GM04503 (cell line): ENCODE results near the gene ECI1.
A peak's percentile ranks its signal among the peaks of the same experiment; 100 is the strongest.
"Not testable (repeated sequence)": the region's sequence is repeated elsewhere in the genome, so short reads cannot be mapped to it uniquely, and the experiment has no call there.

ENCODE experiments used
- DNase-seq: peaks from one replicate; pipeline ENCODE4 v3.0.0-alpha.2; 2012; ENCODE audit warnings: low read depth

Gene ECI1

GRCh38 chr16:2210386-2211365, 40.7 kb downstream of the ECI1 start, which contains the start of gene BRICD5:
Gene BRICD5, minus strand, starts transcription at chr16:2210863. Its CDS starts 30 bp downstream, at chr16:2210833.
- no peak for DNase-seq

GRCh38 chr16:2210009-2210332, 41.4 kb downstream of the ECI1 start:
- DNase-seq, result no peak

GRCh38 chr16:2209258-2210008, 42.0 kb downstream of the ECI1 start:
- DNase-seq, result no peak

GRCh38 chr16:2208772-2209171, 42.6 kb downstream of the ECI1 start:
- no peak for DNase-seq

GRCh38 chr16:2208308-2208707, 43.1 kb downstream of the ECI1 start:
- DNase-seq, result no peak

GRCh38 chr16:2207872-2208271, 43.5 kb downstream of the ECI1 start:
- DNase-seq, result no peak

- no peak for DNase-seq
Measured at GRCh38 chr16:2206780-2207433, 44.5 kb downstream of the ECI1 start.

GRCh38 chr16:2206420-2206779, 45.0 kb downstream of the ECI1 start:
- no peak for DNase-seq

GRCh38 chr16:2205967-2206313, 45.4 kb downstream of the ECI1 start:
- no peak for DNase-seq

GRCh38 chr16:2205104-2205966, 46.1 kb downstream of the ECI1 start, which contains the start of gene MLST8:
Gene MLST8, plus strand, starts transcription at chr16:2205454. Its CDS starts 632 bp downstream, at chr16:2206086.
- DNase-seq, result peak; percentile 26

GRCh38 chr16:2204416-2205103, 46.8 kb downstream of the ECI1 start:
- no peak for DNase-seq

- DNase-seq, result not testable (repeated sequence)
Measured at GRCh38 chr16:2203119-2203688, 48.2 kb downstream of the ECI1 start.

GRCh38 chr16:2200313-2200712, 51.1 kb downstream of the ECI1 start:
- no peak for DNase-seq

- DNase-seq, result no peak
Measured at GRCh38 chr16:2199621-2200139, 51.7 kb downstream of the ECI1 start.

- DNase-seq, result no peak
Measured at GRCh38 chr16:2199095-2199494, 52.3 kb downstream of the ECI1 start.

GRCh38 chr16:2198283-2198682, 53.1 kb downstream of the ECI1 start:
- DNase-seq, result no peak

GRCh38 chr16:2197765-2198164, 53.6 kb downstream of the ECI1 start:
- no peak for DNase-seq

- DNase-seq, result no peak
Measured at GRCh38 chr16:2196981-2197511, 54.3 kb downstream of the ECI1 start.

- no peak for DNase-seq
Measured at GRCh38 chr16:2196162-2196980, 55.0 kb downstream of the ECI1 start, which contains the start of gene CASKIN1. Gene CASKIN1, minus strand, starts transcription at chr16:2196605. Its CDS starts 173 bp downstream, at chr16:2196432.
